Cardiac fibroblast (primary cell): Measurements from ENCODE around the gene ADGRV1.
A peak's percentile ranks its signal among the peaks of the same experiment; 100 is the strongest.

ENCODE experiments used
- DNase-seq, 2 donors: peaks; one replicate each; pipeline versions ENCODE4 v3.0.0 to v3.0.0-alpha.2; 2010; ENCODE audit warnings: low read depth in 2 of 2
- H3K4me3 ChIP-seq, 2 donors: replicated peaks in 1 of 2; 1 replicate in 1 of 2; 2 replicates in 1 of 2; pipeline ENCODE4 v1.5.1; 2011; ENCODE audit warnings: low read depth in 2 of 2, low read length in 2 of 2, mild to moderate bottlenecking in 2 of 2, moderate library complexity in 1 of 2
- TF ChIP-seq, protein P1 (sequence below): IDR thresholded peaks from one replicate; pipeline ENCODE4 v1.5.1; 2011; ENCODE audit warnings: low read depth, mild to moderate bottlenecking, low read length, inconsistent platforms

Gene ADGRV1

DNA sequence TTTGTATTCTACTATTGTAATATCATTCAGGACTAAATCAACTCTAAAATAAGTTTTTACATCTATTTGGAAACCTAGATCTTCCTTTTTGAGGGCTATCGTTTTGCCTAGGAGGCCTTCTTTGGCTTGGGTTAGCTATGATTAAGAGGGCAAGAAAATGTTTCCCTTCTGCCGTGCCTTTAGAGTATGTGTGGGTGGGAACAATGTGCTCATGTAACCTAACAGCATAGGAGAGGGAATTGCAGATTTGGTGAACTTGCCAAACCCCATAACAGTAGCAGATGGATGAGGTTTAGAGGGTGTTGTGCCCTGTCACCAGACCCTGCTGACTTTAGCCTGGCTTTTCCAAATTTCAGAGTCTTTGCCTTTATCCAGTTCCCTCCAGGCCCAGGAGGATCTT is 339.0 kb downstream of the ADGRV1 start:
- no peak overlapping the region for H3K4me3 ChIP-seq
- DNase-seq, result no peak
- TF ChIP-seq, protein P1, sequence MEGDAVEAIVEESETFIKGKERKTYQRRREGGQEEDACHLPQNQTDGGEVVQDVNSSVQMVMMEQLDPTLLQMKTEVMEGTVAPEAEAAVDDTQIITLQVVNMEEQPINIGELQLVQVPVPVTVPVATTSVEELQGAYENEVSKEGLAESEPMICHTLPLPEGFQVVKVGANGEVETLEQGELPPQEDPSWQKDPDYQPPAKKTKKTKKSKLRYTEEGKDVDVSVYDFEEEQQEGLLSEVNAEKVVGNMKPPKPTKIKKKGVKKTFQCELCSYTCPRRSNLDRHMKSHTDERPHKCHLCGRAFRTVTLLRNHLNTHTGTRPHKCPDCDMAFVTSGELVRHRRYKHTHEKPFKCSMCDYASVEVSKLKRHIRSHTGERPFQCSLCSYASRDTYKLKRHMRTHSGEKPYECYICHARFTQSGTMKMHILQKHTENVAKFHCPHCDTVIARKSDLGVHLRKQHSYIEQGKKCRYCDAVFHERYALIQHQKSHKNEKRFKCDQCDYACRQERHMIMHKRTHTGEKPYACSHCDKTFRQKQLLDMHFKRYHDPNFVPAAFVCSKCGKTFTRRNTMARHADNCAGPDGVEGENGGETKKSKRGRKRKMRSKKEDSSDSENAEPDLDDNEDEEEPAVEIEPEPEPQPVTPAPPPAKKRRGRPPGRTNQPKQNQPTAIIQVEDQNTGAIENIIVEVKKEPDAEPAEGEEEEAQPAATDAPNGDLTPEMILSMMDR, result no peak

DNA sequence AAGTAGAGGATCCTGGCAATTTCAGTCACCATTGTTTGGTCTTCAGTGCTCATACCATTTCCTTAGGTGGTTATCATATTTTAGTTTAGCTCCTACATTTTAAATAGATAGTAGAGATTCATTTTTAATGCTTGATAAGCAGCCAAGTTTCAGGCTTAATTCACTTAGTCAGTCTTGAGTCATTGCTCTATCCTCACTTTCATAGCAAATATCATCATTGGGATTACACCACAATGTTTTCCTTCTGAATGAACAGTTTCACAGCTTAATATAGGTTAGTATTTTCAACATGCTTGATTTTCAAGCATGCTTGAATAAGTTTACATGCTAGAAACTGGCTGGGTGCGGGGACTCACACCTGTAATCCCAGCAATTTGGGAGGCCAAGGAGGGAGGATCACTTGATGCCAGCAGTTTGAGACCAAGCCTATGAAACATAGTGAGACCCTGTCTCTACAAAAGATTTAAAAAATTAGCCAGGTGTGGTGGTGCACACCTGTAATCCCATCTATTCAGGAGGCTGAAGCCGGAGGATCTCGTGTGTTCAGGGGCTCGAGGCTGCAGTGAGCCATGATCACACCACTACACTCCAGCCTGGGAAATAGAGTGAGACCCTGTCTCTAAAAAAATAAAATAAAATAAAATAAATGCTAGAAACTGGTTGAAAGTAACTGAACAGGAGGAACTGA is 339.9 kb downstream of the ADGRV1 start:
- H3K4me3 ChIP-seq, result no peak overlapping the region
- TF ChIP-seq, protein P1, result no peak
- DNase-seq, result peak; percentile 26 to 56

DNA sequence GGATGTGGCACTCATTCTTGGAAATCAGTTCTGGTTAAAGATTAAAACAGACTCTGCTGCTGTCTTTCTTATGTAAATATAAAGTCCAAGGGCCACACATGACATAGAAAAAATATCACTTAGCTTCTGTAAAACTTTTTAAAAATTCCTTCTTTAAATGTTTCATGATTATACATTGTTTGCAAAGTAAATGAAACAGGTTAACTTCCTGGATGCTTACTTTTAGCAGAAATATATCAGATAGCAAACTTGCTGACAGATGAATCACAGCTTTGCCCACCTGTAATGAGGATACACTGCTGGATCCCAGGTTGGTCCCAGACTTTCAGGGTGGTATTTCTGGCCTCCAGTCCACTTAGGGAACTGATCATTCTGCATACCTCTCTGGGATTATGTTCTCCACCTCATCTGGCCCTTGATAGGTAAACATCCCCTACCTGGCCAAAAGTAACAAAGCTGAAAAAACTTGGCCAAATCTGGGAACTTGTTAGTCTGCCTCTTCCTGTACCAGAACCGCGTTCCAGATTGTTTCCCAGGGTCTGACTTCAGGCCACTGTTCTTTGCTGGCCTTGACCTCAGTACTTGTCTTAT is 340.5 kb downstream of the ADGRV1 start:
- no peak overlapping the region for H3K4me3 ChIP-seq
- no peak for DNase-seq
- TF ChIP-seq, protein P1, result no peak

DNA sequence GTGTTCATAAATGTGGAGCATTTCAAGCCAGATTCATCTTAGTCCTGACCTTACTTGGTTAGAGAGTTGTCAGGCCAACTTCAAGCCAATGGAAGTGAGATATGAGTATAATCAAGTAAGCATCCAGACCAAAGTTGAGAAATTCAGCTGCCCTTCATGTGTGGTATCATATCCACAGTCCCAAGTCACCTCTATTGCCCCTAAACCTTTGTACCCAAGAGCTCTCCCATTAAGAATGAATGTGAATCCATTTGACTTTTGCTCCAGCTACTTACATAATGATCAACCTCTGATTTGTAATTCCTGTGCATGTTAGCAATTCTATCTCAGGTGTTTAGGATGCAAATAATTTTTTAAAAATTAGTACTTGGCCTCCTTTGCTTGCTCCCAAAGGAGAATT is 342.7 kb downstream of the ADGRV1 start:
- DNase-seq, result no peak
- TF ChIP-seq, protein P1, result no peak
- H3K4me3 ChIP-seq, result no peak overlapping the region

DNA sequence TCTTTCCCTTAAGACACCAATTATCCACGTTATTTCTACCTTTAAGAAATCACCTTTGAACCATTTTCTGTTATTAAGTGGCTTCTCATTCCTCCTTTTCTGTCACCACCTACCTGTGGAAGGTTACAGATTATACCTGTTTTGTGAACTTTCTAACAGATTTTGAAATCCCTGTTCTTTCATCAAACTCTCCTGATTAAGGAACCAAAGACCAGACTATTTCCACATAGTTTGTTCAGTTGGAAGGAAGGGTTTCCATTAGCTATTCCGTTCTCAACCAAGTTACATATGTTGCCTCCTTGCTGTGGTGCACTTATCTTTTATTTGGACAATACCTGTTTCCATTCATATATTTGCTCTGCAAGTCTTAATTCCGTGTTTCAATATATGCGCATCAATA is 343.6 kb downstream of the ADGRV1 start:
- TF ChIP-seq, protein P1, result no peak
- DNase-seq, result no peak
- no peak overlapping the region for H3K4me3 ChIP-seq

DNA sequence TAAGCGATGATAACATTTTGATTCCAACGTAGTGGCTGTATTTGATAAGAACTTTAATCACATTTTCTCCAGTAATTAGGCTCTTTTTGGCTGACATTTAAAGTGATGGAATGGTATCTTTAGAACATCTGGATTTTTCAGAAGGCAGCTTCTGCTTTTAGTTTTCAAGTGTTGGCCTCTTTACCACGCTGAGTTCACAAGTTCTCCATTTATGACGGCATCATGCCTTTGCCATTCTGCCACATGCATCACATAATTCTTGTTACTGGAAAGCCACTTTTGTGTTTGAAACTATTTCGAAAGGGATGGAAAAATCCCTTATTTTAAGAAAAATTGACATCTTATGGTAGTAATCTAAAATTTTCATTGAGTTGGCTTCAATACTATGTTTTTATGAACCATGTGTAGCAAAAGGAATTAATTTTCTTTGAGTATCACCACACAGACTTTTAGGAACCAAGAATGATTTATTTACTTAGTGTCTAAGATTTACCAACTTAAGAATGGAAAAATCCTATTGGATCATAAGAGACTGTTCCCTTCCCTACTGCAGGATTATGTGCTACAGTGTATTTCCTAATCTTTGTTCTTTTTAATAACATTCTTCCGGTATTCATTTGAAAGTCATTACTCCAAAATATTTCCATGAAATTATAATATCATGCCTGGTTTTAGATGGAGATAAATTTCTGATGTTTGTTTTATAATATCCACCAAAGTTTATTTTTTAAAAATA is 344.2 kb downstream of the ADGRV1 start:
- TF ChIP-seq, protein P1, result no peak
- no peak for DNase-seq
- no peak overlapping the region for H3K4me3 ChIP-seq
